Measurements from ENCODE around the gene BCORL1. TPM values are rescaled to one million over a fixed set of nuclear protein-coding genes. Genes with fewer than 3 reads are reported as not detected.

The BCORL1 gene
- total RNA-seq, 1 donor from 2014 or later, result 8.0 TPM

- no peak for DNase-seq
- H3K9me3 Mint-ChIP-seq, result no peaks in the 10 kb centered on the region
- peaks cover 5% of the 10 kb centered on the region for H3K36me3 Mint-ChIP-seq (ENCODE audit: low read depth)
- intact Hi-C loops (cut with micrococcal nuclease), result no loop called here
- H3K27me3 Mint-ChIP-seq, result no peaks in the 10 kb centered on the region
- no peak overlapping the region for H3K4me3 Mint-ChIP-seq
- H3K27ac Mint-ChIP-seq, result no peak overlapping the region
- H3K4me1 Mint-ChIP-seq, result no peaks in the 10 kb centered on the region
Observed at GRCh38 chrX:130013661-130014060, 31.2 kb downstream of the BCORL1 start.

GRCh38 chrX:130014356-130014755 lies 31.9 kb downstream of the BCORL1 start:
- DNase-seq, result no peak
- Mint-ChIP-seq H3K9me3 (no peaks in the 10 kb centered on the region), H3K4me1 (no peaks in the 10 kb centered on the region), H3K27ac (no peak overlapping the region), H3K4me3 (no peak overlapping the region), H3K36me3 (ENCODE audit: low read depth) (peaks cover 5% of the 10 kb centered on the region), H3K27me3 (no peaks in the 10 kb centered on the region)
- intact Hi-C loops (cut with micrococcal nuclease), result no loop called here

GRCh38 chrX:130014770-130015169 lies 32.3 kb downstream of the BCORL1 start:
- Mint-ChIP-seq H3K36me3 (ENCODE audit: low read depth) (peaks cover 5% of the 10 kb centered on the region), H3K27ac (no peak overlapping the region), H3K27me3 (no peaks in the 10 kb centered on the region), H3K9me3 (no peaks in the 10 kb centered on the region), H3K4me3 (no peak overlapping the region), H3K4me1 (no peaks in the 10 kb centered on the region)
- intact Hi-C loops (cut with micrococcal nuclease), result no loop called here
- DNase-seq, result no peak

GRCh38 chrX:130015181-130015580 lies 32.7 kb downstream of the BCORL1 start:
- no peaks in the 10 kb centered on the region for H3K27me3 Mint-ChIP-seq
- peaks cover 5% of the 10 kb centered on the region for H3K36me3 Mint-ChIP-seq (ENCODE audit: low read depth)
- no peaks in the 10 kb centered on the region for H3K4me1 Mint-ChIP-seq
- DNase-seq, result no peak
- H3K4me3 Mint-ChIP-seq, result no peak overlapping the region
- no peak overlapping the region for H3K27ac Mint-ChIP-seq
- intact Hi-C loops (cut with micrococcal nuclease), result no loop called here
- H3K9me3 Mint-ChIP-seq, result no peaks in the 10 kb centered on the region

- Mint-ChIP-seq H3K9me3 (no peaks in the 10 kb centered on the region), H3K4me1 (no peaks in the 10 kb centered on the region), H3K4me3 (no peak overlapping the region), H3K27ac (no peak overlapping the region), H3K36me3 (ENCODE audit: low read depth) (peaks cover 9% of the 10 kb centered on the region), H3K27me3 (no peaks in the 10 kb centered on the region)
- DNase-seq, result no peak
- intact Hi-C loops (cut with micrococcal nuclease), result no loop called here
Observed at GRCh38 chrX:130018143-130018542, 35.7 kb downstream of the BCORL1 start.

GRCh38 chrX:130020661-130021324 lies 38.4 kb downstream of the BCORL1 start:
- DNase-seq, result no peak
- intact Hi-C loops (cut with micrococcal nuclease), result no loop called here
- Mint-ChIP-seq H3K36me3 (ENCODE audit: low read depth) (peaks cover 14% of the 10 kb centered on the region), H3K4me3 (no peak overlapping the region), H3K4me1 (peaks cover 10% of the 10 kb centered on the region), H3K9me3 (no peaks in the 10 kb centered on the region), H3K27me3 (no peaks in the 10 kb centered on the region), H3K27ac (no peak overlapping the region)

GRCh38 chrX:130024127-130024526 lies 41.7 kb downstream of the BCORL1 start:
- H3K4me3 Mint-ChIP-seq, result peak overlapping the region; percentile 70
- intact Hi-C loops (cut with micrococcal nuclease), result no loop called here
- no peaks in the 10 kb centered on the region for H3K27me3 Mint-ChIP-seq
- peak; percentile 95 for DNase-seq
- peaks cover 10% of the 10 kb centered on the region for H3K4me1 Mint-ChIP-seq
- H3K36me3 Mint-ChIP-seq (ENCODE audit: low read depth), result peaks cover 15% of the 10 kb centered on the region
- H3K9me3 Mint-ChIP-seq, result no peaks in the 10 kb centered on the region
- peak overlapping the region; percentile 63 for H3K27ac Mint-ChIP-seq

GRCh38 chrX:130025256-130025655 lies 42.8 kb downstream of the BCORL1 start:
- Mint-ChIP-seq H3K27ac (no peak overlapping the region), H3K9me3 (no peaks in the 10 kb centered on the region), H3K4me1 (peaks cover 10% of the 10 kb centered on the region), H3K4me3 (no peak overlapping the region), H3K27me3 (no peaks in the 10 kb centered on the region), H3K36me3 (ENCODE audit: low read depth) (peaks cover 15% of the 10 kb centered on the region)
- intact Hi-C loops (cut with micrococcal nuclease), result no loop called here
- DNase-seq, result no peak

GRCh38 chrX:130027569-130027968 lies 45.1 kb downstream of the BCORL1 start:
- DNase-seq, result no peak
- Mint-ChIP-seq H3K4me3 (no peak overlapping the region), H3K36me3 (ENCODE audit: low read depth) (peaks cover 15% of the 10 kb centered on the region), H3K4me1 (peaks cover 10% of the 10 kb centered on the region), H3K9me3 (no peaks in the 10 kb centered on the region), H3K27ac (no peak overlapping the region), H3K27me3 (no peaks in the 10 kb centered on the region)
- intact Hi-C loops (cut with micrococcal nuclease), result no loop called here

GRCh38 chrX:130028196-130028595 lies 45.8 kb downstream of the BCORL1 start:
- intact Hi-C loops (cut with micrococcal nuclease), result loop anchor here (1.0 kb wide), 1 partner anchor 103 kb away; no protein-coding TSS in a partner anchor
- H3K4me3 Mint-ChIP-seq, result no peak overlapping the region
- H3K4me1 Mint-ChIP-seq, result peaks cover 10% of the 10 kb centered on the region
- H3K36me3 Mint-ChIP-seq (ENCODE audit: low read depth), result peaks cover 11% of the 10 kb centered on the region
- H3K27me3 Mint-ChIP-seq, result no peaks in the 10 kb centered on the region
- DNase-seq, result peak; percentile 84
- H3K9me3 Mint-ChIP-seq, result no peaks in the 10 kb centered on the region
- H3K27ac Mint-ChIP-seq, result no peak overlapping the region

- Mint-ChIP-seq H3K4me3 (no peak overlapping the region), H3K9me3 (no peaks in the 10 kb centered on the region), H3K27ac (no peak overlapping the region), H3K27me3 (no peaks in the 10 kb centered on the region), H3K4me1 (no peaks in the 10 kb centered on the region), H3K36me3 (ENCODE audit: low read depth) (peaks cover 2% of the 10 kb centered on the region)
- intact Hi-C loops (cut with micrococcal nuclease), result no loop called here
- DNase-seq, result no peak
Observed at GRCh38 chrX:130030826-130031225, 48.4 kb downstream of the BCORL1 start.

- H3K36me3 Mint-ChIP-seq (ENCODE audit: low read depth), result peaks cover 2% of the 10 kb centered on the region
- intact Hi-C loops (cut with micrococcal nuclease), result no loop called here
- no peaks in the 10 kb centered on the region for H3K9me3 Mint-ChIP-seq
- H3K4me3 Mint-ChIP-seq, result no peak overlapping the region
- no peaks in the 10 kb centered on the region for H3K27me3 Mint-ChIP-seq
- no peak for DNase-seq
- H3K27ac Mint-ChIP-seq, result no peak overlapping the region
- H3K4me1 Mint-ChIP-seq, result no peaks in the 10 kb centered on the region
Observed at GRCh38 chrX:130032552-130032951, 50.1 kb downstream of the BCORL1 start.

GRCh38 chrX:130034178-130034577 lies 51.7 kb downstream of the BCORL1 start:
- Mint-ChIP-seq H3K27ac (no peak overlapping the region), H3K9me3 (no peaks in the 10 kb centered on the region), H3K4me1 (no peaks in the 10 kb centered on the region), H3K36me3 (ENCODE audit: low read depth) (no peaks in the 10 kb centered on the region), H3K4me3 (no peak overlapping the region), H3K27me3 (no peaks in the 10 kb centered on the region)
- intact Hi-C loops (cut with micrococcal nuclease), result no loop called here
- DNase-seq, result no peak

- no peak overlapping the region for H3K27ac Mint-ChIP-seq
- no peaks in the 10 kb centered on the region for H3K27me3 Mint-ChIP-seq
- DNase-seq, result no peak
- H3K4me1 Mint-ChIP-seq, result no peaks in the 10 kb centered on the region
- peaks cover 1% of the 10 kb centered on the region for H3K36me3 Mint-ChIP-seq (ENCODE audit: low read depth)
- H3K9me3 Mint-ChIP-seq, result no peaks in the 10 kb centered on the region
- intact Hi-C loops (cut with micrococcal nuclease), result no loop called here
- no peak overlapping the region for H3K4me3 Mint-ChIP-seq
Observed at GRCh38 chrX:130039847-130040246, 57.4 kb downstream of the BCORL1 start.

- intact Hi-C loops (cut with micrococcal nuclease), result no loop called here
- H3K9me3 Mint-ChIP-seq, result no peaks in the 10 kb centered on the region
- no peaks in the 10 kb centered on the region for H3K27me3 Mint-ChIP-seq
Observed at GRCh38 chrX:130047416-130047815, 65.0 kb downstream of the BCORL1 start.

More at GRCh38 chrX:130047416-130047815, 65.0 kb downstream of the BCORL1 start:
- Mint-ChIP-seq H3K27ac (no peak overlapping the region), H3K36me3 (ENCODE audit: low read depth) (peaks cover 7% of the 10 kb centered on the region), H3K4me3 (no peak overlapping the region), H3K4me1 (no peaks in the 10 kb centered on the region)
- DNase-seq, result no peak
